Measurements from ENCODE around the gene LYPLA2. TPM values are rescaled to one million over a fixed set of nuclear protein-coding genes. Genes with fewer than 3 reads are reported as not detected.

Gene LYPLA2
- total and polyA plus RNA-seq, 2 of the 4 experiments (the other 2 are of a cell fraction), result 44.3 to 78.6 TPM

DNA sequence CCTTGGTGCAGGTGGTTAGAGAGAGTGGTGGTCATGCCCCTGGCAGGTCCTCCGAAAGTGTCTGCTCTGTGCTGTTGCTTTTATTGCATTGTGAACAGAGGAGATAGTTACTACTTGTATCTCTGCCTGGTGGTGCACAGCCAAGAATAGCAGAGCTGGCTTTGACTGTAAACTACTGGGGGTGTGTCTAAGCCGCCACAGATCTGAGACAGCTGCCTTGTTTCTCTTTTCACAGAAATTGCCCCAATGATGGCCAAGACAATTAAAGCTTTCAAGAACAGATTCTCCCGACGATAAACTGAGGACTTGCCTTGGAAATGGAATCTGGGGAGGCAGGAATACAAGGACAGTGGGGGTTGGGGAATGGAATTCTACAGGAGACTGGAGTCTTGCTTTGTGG is 31.7 kb upstream of the LYPLA2 start:
- Histone ChIP-seq H3K23ac (ENCODE audit: low read depth, low read length) (no peak overlapping the region), H4K20me1 (ENCODE audit: insufficient read depth, low read length) (peaks cover 29% of the 10 kb centered on the region), H3K4me2 (ENCODE audit: low read depth, low read length) (peak overlapping the region; percentile 10; the same call in 1 of the 2 replicates), H3K9me3 (ENCODE audit: control insufficient read depth, insufficient read depth, low read length) (no peaks in the 10 kb centered on the region), H3K14ac (replicated peaks; ENCODE audit: low read depth, low read length) (no peak overlapping the region), H3K9me1 (ENCODE audit: insufficient read depth, low read length) (0 out of 2 replicates have a peak, but pooled peaks cover 7% of the 10 kb centered on the region), H2AFZ (replicated peaks; ENCODE audit: low read length, poor library complexity) (no peak overlapping the region), H3K9ac (ENCODE audit: low read depth, low read length) (no peak overlapping the region), H3K4ac (ENCODE audit: low read depth, low read length) (no peak overlapping the region), H3K4me3 (ENCODE audit: insufficient read depth, low read depth, low read length) (no peak overlapping the region), H4K8ac (ENCODE audit: low read depth in 2 of 2, low read length in 2 of 2) (no peak overlapping the region), H3K56ac (ENCODE audit: extremely low read depth, insufficient read depth, low read length) (no peak overlapping the region), H2BK5ac (ENCODE audit: low read depth, low read length, poor library complexity, severe bottlenecking) (no peak overlapping the region), H3K27me3 (ENCODE audit: control insufficient read depth, insufficient read depth, low read length) (no peaks in the 10 kb centered on the region), H3K27ac (ENCODE audit: insufficient read depth, low read length) (peak overlapping the region; percentile 9; the same call in 1 of the 2 replicates), H3K79me1 (ENCODE audit: low read depth in 1 of 2, low read length in 2 of 2) (peaks cover 14 to 55% of the 10 kb centered on the region in 2 experiments), H3K4me1 (ENCODE audit: control insufficient read depth, insufficient read depth, low read length) (peaks cover 2% of the 10 kb centered on the region; the same call in 1 of the 2 replicates), H2BK15ac (ENCODE audit: low read depth, low read length) (no peak overlapping the region), H2BK20ac (ENCODE audit: low read depth, low read length) (no peak overlapping the region), H4K5ac (ENCODE audit: low read depth, low read length) (no peak overlapping the region), H3K18ac (ENCODE audit: low read depth, low read length) (no peak overlapping the region), H2AK9ac (replicated peaks; ENCODE audit: low read depth, low read length, poor library complexity) (no peak overlapping the region), H2AK5ac (ENCODE audit: low read depth, low read length) (no peak overlapping the region), H2BK120ac (ENCODE audit: low read depth, low read length) (no peak overlapping the region), H4K91ac (ENCODE audit: insufficient read depth, low read depth, low read length) (no peak overlapping the region), H3K36me3 (ENCODE audit: control insufficient read depth, insufficient read depth, low read length) (peaks cover 66% of the 10 kb centered on the region)
- in situ Hi-C loops (cut with MboI; ENCODE audit: low sequenced_read_pairs) (loop anchor here (10.0 kb wide), 1 partner anchor 214 kb away; no protein-coding TSS in a partner anchor), intact Hi-C loops (cut with micrococcal nuclease) (no loop called here), dilution Hi-C loops (cut with HindIII; ENCODE audit: low sequenced_read_pairs, unreplicated experiment) (no loop called here)
- ATAC-seq (ENCODE audit: low read depth), result peak; percentile 79
- TF ChIP-seq FOS (IDR thresholded peaks at IDR 0.05; ENCODE audit: low read depth, low read length) (no peak), MAFK (IDR thresholded peaks at IDR 0.05; ENCODE audit: low read depth, low read length) (no peak), MXI1 (IDR thresholded peaks at IDR 0.05; ENCODE audit: borderline replicate concordance, low read depth, low read length) (no peak), CHD1 (IDR thresholded peaks at IDR 0.05; ENCODE audit: low read depth, low read length) (no peak), BHLHE40 (IDR thresholded peaks at IDR 0.05; ENCODE audit: low read depth, low read length) (no peak), RAD21 (IDR thresholded peaks at IDR 0.05; ENCODE audit: low read length) (no peak), RCOR1 (IDR thresholded peaks at IDR 0.05; ENCODE audit: insufficient replicate concordance, low read length) (no peak), SMC3 (IDR thresholded peaks at IDR 0.05; ENCODE audit: low read depth, low read length) (no peak), MAZ (IDR thresholded peaks at IDR 0.05; ENCODE audit: borderline replicate concordance, low read depth, low read length) (no peak), NFE2L2 (IDR thresholded peaks at IDR 0.05; ENCODE audit: low read depth, low read length) (no peak)
- TF ChIP-seq, protein P1, sequence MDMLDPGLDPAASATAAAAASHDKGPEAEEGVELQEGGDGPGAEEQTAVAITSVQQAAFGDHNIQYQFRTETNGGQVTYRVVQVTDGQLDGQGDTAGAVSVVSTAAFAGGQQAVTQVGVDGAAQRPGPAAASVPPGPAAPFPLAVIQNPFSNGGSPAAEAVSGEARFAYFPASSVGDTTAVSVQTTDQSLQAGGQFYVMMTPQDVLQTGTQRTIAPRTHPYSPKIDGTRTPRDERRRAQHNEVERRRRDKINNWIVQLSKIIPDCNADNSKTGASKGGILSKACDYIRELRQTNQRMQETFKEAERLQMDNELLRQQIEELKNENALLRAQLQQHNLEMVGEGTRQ (IDR thresholded peaks at IDR 0.05; ENCODE audit: low read depth, low read length), result no peak
- TF ChIP-seq, protein P2, sequence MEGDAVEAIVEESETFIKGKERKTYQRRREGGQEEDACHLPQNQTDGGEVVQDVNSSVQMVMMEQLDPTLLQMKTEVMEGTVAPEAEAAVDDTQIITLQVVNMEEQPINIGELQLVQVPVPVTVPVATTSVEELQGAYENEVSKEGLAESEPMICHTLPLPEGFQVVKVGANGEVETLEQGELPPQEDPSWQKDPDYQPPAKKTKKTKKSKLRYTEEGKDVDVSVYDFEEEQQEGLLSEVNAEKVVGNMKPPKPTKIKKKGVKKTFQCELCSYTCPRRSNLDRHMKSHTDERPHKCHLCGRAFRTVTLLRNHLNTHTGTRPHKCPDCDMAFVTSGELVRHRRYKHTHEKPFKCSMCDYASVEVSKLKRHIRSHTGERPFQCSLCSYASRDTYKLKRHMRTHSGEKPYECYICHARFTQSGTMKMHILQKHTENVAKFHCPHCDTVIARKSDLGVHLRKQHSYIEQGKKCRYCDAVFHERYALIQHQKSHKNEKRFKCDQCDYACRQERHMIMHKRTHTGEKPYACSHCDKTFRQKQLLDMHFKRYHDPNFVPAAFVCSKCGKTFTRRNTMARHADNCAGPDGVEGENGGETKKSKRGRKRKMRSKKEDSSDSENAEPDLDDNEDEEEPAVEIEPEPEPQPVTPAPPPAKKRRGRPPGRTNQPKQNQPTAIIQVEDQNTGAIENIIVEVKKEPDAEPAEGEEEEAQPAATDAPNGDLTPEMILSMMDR (conservative IDR thresholded peaks at IDR 0.05; ENCODE audit: low read depth, low read length), result no peak
- TF ChIP-seq, protein P3, sequence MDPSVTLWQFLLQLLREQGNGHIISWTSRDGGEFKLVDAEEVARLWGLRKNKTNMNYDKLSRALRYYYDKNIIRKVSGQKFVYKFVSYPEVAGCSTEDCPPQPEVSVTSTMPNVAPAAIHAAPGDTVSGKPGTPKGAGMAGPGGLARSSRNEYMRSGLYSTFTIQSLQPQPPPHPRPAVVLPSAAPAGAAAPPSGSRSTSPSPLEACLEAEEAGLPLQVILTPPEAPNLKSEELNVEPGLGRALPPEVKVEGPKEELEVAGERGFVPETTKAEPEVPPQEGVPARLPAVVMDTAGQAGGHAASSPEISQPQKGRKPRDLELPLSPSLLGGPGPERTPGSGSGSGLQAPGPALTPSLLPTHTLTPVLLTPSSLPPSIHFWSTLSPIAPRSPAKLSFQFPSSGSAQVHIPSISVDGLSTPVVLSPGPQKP (IDR thresholded peaks at IDR 0.05; ENCODE audit: borderline replicate concordance, low read depth, low read length), result no peak
- WGBS, 2 experiments (ENCODE audit: extremely low coverage in 2 of 2, insufficient read length in 1 of 2), result no CpG with 5 or more reads among the region's 4 CpGs
- ChIA-PET POLR2A (ENCODE audit: unreplicated experiment) (no interaction called here), CTCF (no interaction called here)
- peak; percentile 52 for DNase-seq
- no TSS peak for BruUV-seq (replicated peaks)

Data from IMR-90 (cell line).